SKM-1 treated with dmso at 0.1 percent for 144 hours (cell line): ENCODE data around the gene BRINP2.

ENCODE experiments used
- DNase-seq: peaks from one replicate; lab custom pipeline; 2025; ENCODE audit not compliant: unreplicated experiment; lab: John Stamatoyannopoulos, UW

BRINP2 gene

GRCh38 chr1:177164380-177165068, 6.2 kb upstream of the BRINP2 start, which contains the start of gene ASTN1:
Gene ASTN1 (minus strand): TSS chr1:177164712. CDS start chr1:177164676, 36 bp downstream.
- no peak for DNase-seq

- no peak for DNase-seq
Observed at GRCh38 chr1:177165069-177165439, 5.7 kb upstream of the BRINP2 start.

GRCh38 chr1:177171536-177172123, 872 bp downstream of the BRINP2 start:
- no peak for DNase-seq

GRCh38 chr1:177172272-177172671, 1.5 kb downstream of the BRINP2 start:
- DNase-seq = no peak

- DNase-seq = no peak
Observed at GRCh38 chr1:177172866-177173265, 2.1 kb downstream of the BRINP2 start.

GRCh38 chr1:177173976-177174375, 3.2 kb downstream of the BRINP2 start:
- DNase-seq = no peak

GRCh38 chr1:177174921-177175634, 4.3 kb downstream of the BRINP2 start:
- no peak for DNase-seq

GRCh38 chr1:177181280-177181630, 10.5 kb downstream of the BRINP2 start:
- DNase-seq = no peak

GRCh38 chr1:177181631-177182291, 11.0 kb downstream of the BRINP2 start:
- DNase-seq = peak; percentile 27

GRCh38 chr1:177183836-177184235, 13.1 kb downstream of the BRINP2 start:
- DNase-seq = no peak

- no peak for DNase-seq
Observed at GRCh38 chr1:177185209-177185608, 14.5 kb downstream of the BRINP2 start.

GRCh38 chr1:177186639-177187038, 15.9 kb downstream of the BRINP2 start:
- DNase-seq = no peak

GRCh38 chr1:177190308-177190970, 19.7 kb downstream of the BRINP2 start:
- DNase-seq = no peak

GRCh38 chr1:177198243-177198642, 27.5 kb downstream of the BRINP2 start:
- no peak for DNase-seq

- DNase-seq = no peak
Observed at GRCh38 chr1:177200290-177200689, 29.5 kb downstream of the BRINP2 start.

GRCh38 chr1:177206831-177207355, 36.1 kb downstream of the BRINP2 start:
- no peak for DNase-seq

- DNase-seq = no peak
Observed at GRCh38 chr1:177208920-177209319, 38.2 kb downstream of the BRINP2 start.

GRCh38 chr1:177209357-177209756, 38.6 kb downstream of the BRINP2 start:
- no peak for DNase-seq

GRCh38 chr1:177210071-177210470, 39.3 kb downstream of the BRINP2 start:
- DNase-seq = no peak

- peak; percentile 10 for DNase-seq
Observed at GRCh38 chr1:177211231-177211630, 40.5 kb downstream of the BRINP2 start.
